HG02588 (cell line): ENCODE data around the gene CNIH4.
"Not testable (repeated sequence)": the region's sequence is repeated elsewhere in the genome, so short reads cannot be mapped to it uniquely, and the experiment has no call there.

Experiments used
- ATAC-seq: cut with Tn5 transposase; IDR thresholded peaks from one replicate; pipeline ENCODE4 v1.9.1; 2021; ENCODE audit warnings: mild to moderate bottlenecking, moderate library complexity; ENCODE audit not compliant: unreplicated experiment

The CNIH4 gene

DNA sequence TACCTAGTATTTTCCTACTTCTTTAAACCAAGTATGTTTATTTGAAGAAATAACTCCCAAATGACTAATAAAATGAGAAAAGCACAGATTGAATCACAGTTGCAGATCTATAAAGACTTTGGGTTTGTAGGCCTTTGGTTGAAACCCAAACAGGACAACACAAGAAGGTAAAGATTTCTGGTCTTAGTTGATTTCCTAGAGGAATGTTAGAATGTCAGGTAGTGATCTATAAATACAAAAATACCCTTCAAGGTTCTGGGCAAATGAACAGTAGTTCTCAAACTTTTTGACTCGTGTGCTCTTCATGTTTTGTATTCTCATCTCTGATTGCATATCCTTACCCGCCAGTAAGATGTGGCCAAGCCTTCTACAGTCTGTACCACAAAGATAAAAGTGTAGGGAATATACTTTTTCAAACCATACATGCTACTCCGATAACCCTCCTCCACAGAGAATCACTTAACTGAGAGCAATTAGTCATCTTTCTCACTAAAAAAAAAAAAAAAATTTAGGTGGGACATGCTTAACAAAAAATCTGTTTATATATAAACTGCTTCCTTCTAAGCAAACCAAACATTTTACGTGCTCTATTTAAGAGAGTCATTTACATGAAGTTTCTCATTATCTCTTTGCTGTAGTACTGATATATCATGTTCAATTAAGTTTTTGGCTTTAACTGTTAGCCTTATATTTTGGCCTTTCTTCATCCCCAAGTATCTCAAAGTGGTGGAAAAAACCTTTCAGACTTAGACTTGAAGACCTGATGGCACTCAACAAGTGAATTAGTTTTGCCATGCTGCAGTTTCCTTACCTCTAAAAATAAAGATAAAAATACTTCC lies 36.0 kb downstream of the CNIH4 start:
- ATAC-seq: no peak

DNA sequence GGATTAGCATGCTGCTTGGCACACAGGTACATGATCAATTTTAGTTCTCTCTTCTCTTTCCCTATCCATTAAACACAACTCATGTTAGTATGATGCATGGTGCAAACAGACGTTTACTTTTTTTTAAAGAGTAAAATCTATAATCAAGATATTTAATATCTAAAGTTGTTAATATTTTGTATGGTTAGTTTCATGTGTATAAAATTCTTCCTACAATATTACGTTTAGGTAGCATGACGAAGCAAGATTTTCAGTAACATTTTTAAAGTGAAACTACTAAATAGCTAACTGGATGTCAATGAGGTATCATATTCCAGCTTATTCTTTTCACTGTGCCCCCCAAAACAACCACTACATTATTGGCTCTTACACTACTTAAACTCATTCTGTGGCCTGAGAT lies 36.6 kb downstream of the CNIH4 start:
- no peak for ATAC-seq

DNA sequence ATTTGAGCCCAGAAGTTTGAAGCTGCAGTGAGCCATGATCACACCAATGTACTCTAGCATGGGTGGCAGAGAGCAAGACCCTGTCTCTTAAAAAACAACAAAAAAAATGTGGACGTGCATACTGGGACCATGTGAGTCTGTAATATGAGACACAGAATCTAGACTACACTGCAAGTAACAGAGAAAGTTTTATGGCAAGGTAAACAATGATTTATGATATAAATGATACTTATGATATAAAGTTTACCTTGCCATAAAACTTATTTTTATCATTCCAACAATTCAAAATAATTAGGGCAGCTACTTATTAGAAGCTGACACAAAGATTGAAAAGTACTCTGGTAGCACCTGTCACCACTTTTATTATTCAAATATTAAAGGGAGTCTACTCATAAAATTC lies 43.2 kb downstream of the CNIH4 start:
- no peak for ATAC-seq

DNA sequence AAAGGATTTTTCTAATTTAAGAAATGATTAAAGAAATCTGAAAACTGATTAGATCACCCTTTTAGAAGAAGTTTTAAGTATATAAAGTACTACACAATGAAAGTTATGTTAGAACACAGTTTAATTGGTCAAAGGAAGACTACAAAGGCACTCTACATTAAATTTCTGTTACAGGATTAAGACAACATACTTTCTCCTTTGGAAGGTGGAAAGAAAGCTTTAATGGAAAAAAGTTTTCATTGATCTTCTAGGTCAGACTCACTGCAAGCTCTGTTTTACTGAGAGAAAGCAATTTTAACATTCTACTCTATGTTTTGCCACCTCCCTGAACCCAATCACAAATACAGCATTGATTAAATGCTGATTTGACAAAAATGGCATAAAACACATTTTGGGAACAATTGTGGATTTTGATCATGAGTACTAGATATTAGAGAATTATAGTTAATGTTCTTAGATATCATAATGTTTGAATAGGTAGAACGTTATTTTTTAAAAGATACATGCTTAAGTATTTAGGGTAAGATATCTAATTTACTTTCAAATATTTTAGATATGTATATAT lies 45.9 kb downstream of the CNIH4 start:
- ATAC-seq: no peak

DNA sequence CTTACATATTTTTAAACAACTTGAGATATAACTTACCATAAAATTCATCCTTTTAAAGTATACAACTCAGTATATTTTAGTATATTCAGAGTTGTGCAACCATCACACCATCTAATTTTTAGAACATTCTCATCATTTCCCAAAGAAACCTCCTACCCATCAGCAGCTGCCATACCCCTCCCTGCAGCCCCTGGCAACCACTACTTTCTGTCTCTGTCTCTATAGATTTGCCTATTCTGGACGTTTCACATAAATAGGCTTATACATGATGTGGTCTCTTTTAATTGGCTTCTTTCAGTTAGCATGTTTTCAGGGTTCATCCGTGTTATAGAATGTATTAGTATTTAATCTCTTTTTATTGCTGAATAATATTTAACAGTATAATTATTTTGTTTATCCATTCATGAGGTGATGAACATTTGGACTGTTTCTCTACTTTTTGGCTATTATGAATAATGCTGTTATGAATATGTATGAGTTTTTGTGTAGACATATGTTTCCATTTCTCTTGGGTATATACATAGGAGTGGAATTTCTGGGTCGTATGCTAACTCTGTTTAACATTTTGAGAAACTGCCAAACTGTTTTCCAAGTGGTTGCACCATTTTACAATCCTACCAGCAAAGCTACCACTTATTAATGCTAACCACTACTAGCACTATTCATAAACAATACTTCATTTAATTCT lies 48.4 kb downstream of the CNIH4 start:
- ATAC-seq: no peak

DNA sequence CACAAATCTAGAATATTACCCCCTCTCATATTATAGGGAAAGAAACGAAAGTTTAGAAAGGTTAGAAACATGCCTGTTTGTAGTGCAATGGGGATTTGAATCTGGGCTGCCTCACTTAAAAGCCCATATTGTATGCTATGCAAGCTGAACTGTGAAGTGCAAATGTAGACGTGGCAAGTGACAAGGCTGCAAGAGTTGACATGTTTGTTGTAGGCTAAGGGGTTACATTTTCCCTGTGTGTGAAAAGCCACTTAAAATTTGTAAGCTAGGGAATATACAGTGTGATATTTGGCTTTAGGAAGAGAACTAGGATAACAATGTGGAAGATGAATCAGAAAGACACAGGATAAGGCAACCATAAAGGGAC lies 48.9 kb downstream of the CNIH4 start:
- no peak for ATAC-seq

DNA sequence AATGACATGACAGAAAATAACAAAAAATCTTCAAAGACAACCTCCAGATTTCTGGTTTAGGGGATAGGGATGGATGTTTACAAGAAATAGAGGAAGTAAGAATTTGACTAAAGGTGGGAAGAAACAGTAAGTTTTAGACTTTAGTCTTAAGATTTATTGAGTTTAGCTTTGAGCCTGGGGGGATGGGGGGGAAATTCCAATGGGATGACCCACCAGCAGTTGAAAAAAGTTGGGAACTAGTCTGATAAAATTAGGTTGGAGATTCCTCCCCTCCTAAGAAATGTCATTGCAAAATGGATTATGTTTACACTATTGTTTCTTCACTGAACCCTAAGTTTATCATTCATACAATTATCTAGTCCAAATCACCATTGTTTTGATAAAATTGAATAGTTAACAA lies 49.5 kb downstream of the CNIH4 start:
- ATAC-seq: no peak

DNA sequence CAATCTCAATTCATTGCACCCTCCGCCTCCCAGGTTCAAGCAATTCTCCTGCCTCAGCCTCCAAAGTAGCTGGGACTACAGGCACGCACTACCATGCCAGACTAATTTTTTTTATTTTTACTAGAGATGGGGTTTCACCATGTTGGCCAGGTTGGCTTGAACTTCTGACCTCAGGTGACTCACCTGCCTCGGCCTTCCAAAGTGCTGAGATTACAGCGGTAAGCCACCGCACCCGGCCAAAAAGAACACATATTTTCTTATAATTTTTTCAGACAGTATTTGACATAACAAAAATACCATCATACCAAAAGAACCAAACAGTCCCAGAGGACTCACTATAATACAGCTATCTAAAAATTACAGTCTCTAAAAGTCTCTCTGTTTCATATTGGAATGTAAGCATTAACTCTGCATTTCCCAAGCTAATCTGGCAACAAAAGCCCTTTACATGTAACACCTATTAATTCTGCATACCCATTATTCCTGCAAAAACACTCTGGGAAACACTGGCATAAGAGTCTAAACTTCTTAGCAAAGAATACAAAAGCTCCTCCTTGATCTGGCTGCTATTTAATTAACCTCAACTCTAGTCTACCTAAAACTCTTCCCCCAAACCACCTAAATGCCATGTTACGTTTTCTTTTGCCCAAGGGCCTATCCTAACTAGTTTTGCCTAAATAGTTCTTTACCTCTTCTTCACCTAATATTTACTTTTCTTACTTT lies 51.1 kb downstream of the CNIH4 start:
- no peak for ATAC-seq

DNA sequence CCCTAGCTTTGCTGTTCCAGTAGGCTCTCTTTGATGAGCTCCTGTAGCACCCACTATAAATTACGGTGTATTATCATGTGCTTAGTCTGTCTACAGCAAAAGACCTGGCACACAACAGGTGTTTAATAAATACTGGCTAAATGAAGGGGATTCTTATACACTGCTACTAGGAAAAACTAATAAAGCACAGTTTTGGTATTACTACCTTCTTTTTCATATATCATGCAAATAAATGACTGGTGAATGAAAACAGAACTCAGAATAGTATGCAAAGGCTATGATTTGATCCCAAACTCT lies 51.6 kb downstream of the CNIH4 start:
- ATAC-seq: no peak

DNA sequence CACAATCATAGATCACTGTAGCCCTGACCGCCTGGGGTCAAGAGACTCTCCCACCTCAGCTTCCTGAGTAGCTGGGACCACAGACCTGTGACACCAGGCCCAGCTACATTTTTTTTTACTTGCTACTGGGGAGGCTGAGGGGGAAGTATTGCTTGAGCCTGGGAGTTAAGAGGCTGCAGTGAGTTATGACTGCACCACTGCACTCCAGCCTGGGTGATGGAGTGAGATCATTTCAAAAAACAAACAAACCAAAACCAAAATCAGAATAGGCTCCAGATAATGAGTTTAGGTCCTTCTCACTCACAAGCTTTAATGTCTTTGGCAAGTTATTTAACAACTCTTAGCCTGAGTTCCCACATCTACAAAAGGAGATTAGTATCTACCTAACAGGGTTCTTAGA lies 55.1 kb downstream of the CNIH4 start:
- no peak for ATAC-seq

DNA sequence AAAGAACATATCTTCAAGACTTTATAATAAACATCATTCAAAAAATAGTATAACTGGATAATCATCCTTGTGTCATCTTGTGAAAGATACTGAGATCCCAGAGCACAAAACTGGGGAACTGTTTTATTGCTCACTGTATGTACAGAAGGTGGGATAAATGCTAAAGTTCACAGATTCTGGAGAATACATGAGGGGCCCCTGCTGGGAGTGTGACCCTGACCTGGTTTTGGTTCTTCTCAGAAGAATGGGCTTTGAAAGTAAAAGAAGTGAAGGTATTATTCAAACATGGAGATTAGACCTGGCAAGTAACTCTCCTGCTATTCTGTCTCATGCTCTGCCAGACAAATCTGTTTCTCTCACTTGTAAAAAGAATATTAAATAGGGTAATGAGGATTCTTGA lies 63.4 kb downstream of the CNIH4 start:
- no peak for ATAC-seq

DNA sequence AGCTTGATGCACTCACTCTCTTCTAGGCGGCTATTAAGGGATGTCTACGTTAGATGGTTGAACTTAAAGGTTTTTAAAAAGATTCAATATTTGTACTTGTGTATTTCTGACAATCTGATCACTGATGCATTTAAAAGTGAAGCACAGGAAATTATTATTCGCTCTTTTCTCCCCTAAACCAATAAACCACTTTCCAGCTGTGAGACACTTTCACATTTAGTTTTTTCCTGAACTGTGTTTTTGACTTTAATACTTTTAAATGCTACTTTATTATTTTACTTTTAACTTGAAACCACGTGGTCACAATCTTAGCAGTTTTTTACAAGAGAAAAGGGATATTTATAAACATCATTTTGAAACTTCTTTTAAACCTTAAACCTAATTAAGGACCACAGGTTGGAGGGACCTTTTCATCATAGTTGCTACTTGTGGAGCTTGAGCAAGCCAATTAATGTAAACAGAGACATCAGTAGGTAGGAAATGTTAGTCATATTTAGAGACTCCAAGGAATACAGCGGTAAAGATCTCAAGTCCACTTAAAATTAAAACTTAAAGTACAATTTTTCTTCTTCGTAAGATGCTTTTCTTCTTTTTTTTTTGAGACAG lies 68.7 kb downstream of the CNIH4 start:
- no peak for ATAC-seq

DNA sequence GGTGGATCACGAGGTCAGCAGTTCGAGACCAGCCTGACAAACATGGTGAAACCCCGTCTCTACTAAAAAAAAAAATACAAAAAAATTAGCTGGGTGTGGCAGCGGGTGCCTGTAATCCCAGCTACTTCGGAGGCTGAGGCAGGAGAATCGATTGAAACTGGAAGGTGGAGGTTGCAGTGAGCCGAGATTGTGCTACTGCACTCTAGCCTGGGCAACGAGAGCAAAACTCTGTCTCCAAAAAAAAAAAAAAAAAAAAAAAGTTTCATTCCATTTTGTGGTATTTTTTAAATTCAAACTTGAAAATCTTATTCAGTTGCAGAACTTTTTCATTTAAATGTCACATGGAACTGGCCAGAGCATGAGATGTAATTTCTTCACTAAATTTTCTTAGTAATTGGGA lies 70.2 kb downstream of the CNIH4 start:
- not testable (repeated sequence) for ATAC-seq

DNA sequence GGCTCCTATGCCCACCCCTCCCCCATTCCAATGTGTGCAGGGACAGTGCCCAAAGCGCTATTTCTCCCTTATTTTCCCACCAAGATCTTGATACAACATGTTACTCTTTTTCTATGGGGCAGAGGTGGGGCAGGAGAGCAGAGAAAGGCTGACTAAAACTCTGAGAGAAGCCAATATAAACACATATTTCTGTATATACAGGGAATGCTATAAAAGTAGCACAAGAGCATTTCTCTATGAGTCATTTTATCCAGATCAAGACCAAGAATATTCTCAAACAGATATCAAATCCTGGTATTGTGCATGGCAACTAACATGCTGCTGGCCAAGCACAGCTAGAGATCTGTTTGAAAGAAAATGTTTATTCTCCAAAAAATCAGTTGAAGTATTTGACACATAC lies 70.7 kb downstream of the CNIH4 start:
- ATAC-seq: no peak

DNA sequence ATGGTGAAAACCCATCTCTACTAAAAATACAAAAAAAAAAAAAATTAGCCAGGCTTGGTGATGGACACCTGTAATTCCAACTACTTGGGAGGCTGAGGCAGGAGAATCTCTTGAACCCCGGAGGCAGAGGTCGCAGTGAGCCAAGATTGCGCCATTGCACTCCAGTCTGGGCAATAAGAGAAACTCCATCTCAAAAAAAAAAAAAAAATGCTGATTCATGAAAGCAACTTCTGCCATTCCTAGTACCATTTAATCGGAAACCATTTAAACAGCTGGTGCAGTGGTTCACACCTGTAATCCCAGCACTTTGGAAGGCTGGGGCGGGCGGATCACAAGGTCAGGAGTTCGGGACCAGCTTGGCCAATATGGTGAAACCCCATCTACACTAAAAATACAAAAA lies 72.0 kb downstream of the CNIH4 start:
- not testable (repeated sequence) for ATAC-seq
